Measurements from ENCODE around the gene ORAI3. TPM values are rescaled to one million over a fixed set of nuclear protein-coding genes. Genes with fewer than 3 reads are reported as not detected.

The ORAI3 gene
- total and polyA plus RNA-seq, 2 of the 13 experiments (the other 11 are each of a cell fraction or from before 2014, with no cell fraction given), result 11.4 to 32.0 TPM

DNA sequence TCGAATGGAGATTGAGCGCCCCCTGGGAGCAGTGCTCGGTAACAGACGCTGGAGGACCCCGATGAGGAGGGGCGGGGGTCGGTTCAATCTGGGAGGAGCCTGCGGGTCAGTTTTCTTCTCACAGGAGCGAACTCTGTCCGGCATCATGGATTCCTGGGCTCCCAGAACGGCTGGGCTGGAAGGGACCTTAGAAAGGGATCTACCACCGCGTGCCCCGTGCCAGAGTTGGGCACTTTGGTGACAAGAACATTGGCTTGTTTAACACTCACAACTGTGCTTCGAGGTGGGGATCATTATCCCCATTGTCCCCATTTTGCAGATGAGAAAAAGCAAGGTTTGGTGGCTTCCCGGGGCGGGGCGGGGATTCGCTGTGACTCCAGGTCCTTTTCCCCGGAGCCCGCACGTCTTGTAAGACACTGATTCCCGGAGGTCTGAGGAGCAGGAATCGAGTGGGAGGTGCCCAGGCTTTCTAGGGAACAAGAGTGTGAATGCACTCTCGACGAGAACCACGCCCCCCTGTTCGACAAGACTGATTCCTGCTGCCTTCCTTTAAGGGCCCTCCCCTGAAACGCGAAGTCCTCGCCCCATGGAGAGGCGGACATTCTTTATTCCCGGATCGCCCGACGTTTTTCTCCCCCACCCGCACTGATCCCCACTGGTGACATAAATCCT lies 27.0 kb upstream of the ORAI3 start (continued):
- no peak for TF ChIP-seq ZNF550 (CRISPR knock-in tag; IDR thresholded peaks at IDR 0.05; ENCODE audit: borderline replicate concordance)
- peak; percentile 60 for TF ChIP-seq TEAD3 (CRISPR knock-in tag; optimal IDR thresholded peaks at IDR 0.05; ENCODE audit: borderline replicate concordance)
- no peak for TF ChIP-seq MZF1 (CRISPR knock-in tag; IDR thresholded peaks at IDR 0.05; ENCODE audit: borderline replicate concordance)
- peak; percentile 70; the same call in 1 of the 2 replicates for TF ChIP-seq ZNF101 (CRISPR knock-in tag; IDR thresholded peaks at IDR 0.05; ENCODE audit: borderline replicate concordance, low read depth)
- TF ChIP-seq, protein P1, sequence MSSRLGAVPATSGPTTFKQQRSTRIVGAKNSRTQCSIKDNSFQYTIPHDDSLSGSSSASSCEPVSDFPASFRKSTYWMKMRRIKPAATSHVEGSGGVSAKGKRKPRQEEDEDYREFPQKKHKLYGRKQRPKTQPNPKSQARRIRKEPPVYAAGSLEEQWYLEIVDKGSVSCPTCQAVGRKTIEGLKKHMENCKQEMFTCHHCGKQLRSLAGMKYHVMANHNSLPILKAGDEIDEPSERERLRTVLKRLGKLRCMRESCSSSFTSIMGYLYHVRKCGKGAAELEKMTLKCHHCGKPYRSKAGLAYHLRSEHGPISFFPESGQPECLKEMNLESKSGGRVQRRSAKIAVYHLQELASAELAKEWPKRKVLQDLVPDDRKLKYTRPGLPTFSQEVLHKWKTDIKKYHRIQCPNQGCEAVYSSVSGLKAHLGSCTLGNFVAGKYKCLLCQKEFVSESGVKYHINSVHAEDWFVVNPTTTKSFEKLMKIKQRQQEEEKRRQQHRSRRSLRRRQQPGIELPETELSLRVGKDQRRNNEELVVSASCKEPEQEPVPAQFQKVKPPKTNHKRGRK (CRISPR knock-in tag; IDR thresholded peaks at IDR 0.05), result no peak
- TF ChIP-seq CAMTA2 (CRISPR knock-in tag; IDR thresholded peaks at IDR 0.05; ENCODE audit: borderline replicate concordance), result no peak
- peak; percentile 92 for TF ChIP-seq ZC3H13 (CRISPR knock-in tag; IDR thresholded peaks at IDR 0.05)
- TF ChIP-seq NFIC (IDR thresholded peaks at IDR 0.05; ENCODE audit: low read length), result no peak; the same call in 1 of the 2 replicates
- no peak; the same call in 1 of the 2 replicates for TF ChIP-seq ZNF792 (CRISPR knock-in tag; IDR thresholded peaks at IDR 0.05)
- TF ChIP-seq DBP (CRISPR knock-in tag; IDR thresholded peaks at IDR 0.05; ENCODE audit: not compliant biosample characterization), result no peak
- TF ChIP-seq KDM3A (CRISPR knock-in tag; IDR thresholded peaks at IDR 0.05; ENCODE audit: low read depth), result no peak; the same call in 1 of the 2 replicates
- TF ChIP-seq, protein P2, sequence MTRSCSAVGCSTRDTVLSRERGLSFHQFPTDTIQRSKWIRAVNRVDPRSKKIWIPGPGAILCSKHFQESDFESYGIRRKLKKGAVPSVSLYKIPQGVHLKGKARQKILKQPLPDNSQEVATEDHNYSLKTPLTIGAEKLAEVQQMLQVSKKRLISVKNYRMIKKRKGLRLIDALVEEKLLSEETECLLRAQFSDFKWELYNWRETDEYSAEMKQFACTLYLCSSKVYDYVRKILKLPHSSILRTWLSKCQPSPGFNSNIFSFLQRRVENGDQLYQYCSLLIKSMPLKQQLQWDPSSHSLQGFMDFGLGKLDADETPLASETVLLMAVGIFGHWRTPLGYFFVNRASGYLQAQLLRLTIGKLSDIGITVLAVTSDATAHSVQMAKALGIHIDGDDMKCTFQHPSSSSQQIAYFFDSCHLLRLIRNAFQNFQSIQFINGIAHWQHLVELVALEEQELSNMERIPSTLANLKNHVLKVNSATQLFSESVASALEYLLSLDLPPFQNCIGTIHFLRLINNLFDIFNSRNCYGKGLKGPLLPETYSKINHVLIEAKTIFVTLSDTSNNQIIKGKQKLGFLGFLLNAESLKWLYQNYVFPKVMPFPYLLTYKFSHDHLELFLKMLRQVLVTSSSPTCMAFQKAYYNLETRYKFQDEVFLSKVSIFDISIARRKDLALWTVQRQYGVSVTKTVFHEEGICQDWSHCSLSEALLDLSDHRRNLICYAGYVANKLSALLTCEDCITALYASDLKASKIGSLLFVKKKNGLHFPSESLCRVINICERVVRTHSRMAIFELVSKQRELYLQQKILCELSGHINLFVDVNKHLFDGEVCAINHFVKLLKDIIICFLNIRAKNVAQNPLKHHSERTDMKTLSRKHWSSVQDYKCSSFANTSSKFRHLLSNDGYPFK (CRISPR knock-in tag; IDR thresholded peaks at IDR 0.05; ENCODE audit: borderline replicate concordance), result no peak
- no peak for TF ChIP-seq SOX13 (IDR thresholded peaks at IDR 0.05)
- peak in 1 of 2 experiments; percentile 36; a peak in 2 of 4 replicates for TF ChIP-seq SOX13 (CRISPR knock-in tag; conservative IDR thresholded peaks at IDR 0.05 in 1 of 2, IDR thresholded peaks at IDR 0.05 in 1 of 2)
- TF ChIP-seq NONO (IDR thresholded peaks at IDR 0.05), result no peak
- TF ChIP-seq NONO (CRISPR knock-in tag; conservative IDR thresholded peaks at IDR 0.05), result no peak
- peak; percentile 48 for TF ChIP-seq ZNF225 (CRISPR knock-in tag; IDR thresholded peaks at IDR 0.05)
- TF ChIP-seq ZSCAN25 (CRISPR knock-in tag; IDR thresholded peaks at IDR 0.05), result peak; percentile 24; the same call in 1 of the 2 replicates
- no peak for TF ChIP-seq GLMP (CRISPR knock-in tag; IDR thresholded peaks at IDR 0.05; ENCODE audit: borderline replicate concordance)
- no peak for TF ChIP-seq KAT2B (IDR thresholded peaks at IDR 0.05; ENCODE audit: borderline replicate concordance, low read depth, low read length)
- TF ChIP-seq, protein P3, sequence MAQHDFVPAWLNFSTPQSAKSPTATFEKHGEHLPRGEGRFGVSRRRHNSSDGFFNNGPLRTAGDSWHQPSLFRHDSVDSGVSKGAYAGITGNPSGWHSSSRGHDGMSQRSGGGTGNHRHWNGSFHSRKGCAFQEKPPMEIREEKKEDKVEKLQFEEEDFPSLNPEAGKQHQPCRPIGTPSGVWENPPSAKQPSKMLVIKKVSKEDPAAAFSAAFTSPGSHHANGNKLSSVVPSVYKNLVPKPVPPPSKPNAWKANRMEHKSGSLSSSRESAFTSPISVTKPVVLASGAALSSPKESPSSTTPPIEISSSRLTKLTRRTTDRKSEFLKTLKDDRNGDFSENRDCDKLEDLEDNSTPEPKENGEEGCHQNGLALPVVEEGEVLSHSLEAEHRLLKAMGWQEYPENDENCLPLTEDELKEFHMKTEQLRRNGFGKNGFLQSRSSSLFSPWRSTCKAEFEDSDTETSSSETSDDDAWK (CRISPR knock-in tag; IDR thresholded peaks at IDR 0.05), result no peak
- no peak; the same call in 1 of the 2 replicates for TF ChIP-seq ZFP1 (CRISPR knock-in tag; IDR thresholded peaks at IDR 0.05)
- no peak for TF ChIP-seq ZNF598 (CRISPR knock-in tag; IDR thresholded peaks at IDR 0.05; ENCODE audit: borderline replicate concordance)
